Ascending aorta (tissue), 2 donors: ENCODE data around the gene CLCN7. TPM values are rescaled to one million over a fixed set of nuclear protein-coding genes. Genes with fewer than 3 reads are reported as not detected.

ENCODE experiments used
- DNase-seq, 2 donors: peaks; one replicate each; pipeline ENCODE4 v3.0.0-alpha.2; 2019; ENCODE audit warnings: low spot score in 2 of 2
- H3K27ac ChIP-seq, 2 donors: fragments of 200-600 bp; sonication (generic); one replicate each; pipeline ENCODE4 v1.5.1; 2016 to 2017; ENCODE audit warnings: mild to moderate bottlenecking in 1 of 2
- H3K27me3 ChIP-seq: fragments of 200-600 bp; sonication (generic); one replicate; pipeline ENCODE4 v1.5.1; 2017
- H3K36me3 ChIP-seq, 2 donors: fragments of 200-600 bp; sonication (generic); one replicate each; pipeline ENCODE4 v1.5.1; 2016
- H3K4me1 ChIP-seq, 2 donors: fragments of 200-600 bp; sonication (generic); one replicate each; pipeline ENCODE4 v1.5.1; 2016 to 2017; ENCODE audit warnings: mild to moderate bottlenecking in 1 of 2
- H3K4me3 ChIP-seq, 2 donors: fragments of 200-600 bp; sonication (generic); one replicate each; pipeline ENCODE4 v1.5.1; 2016 to 2017; ENCODE audit warnings: mild to moderate bottlenecking in 1 of 2
- H3K9me3 ChIP-seq, 2 donors: fragments of 200-600 bp; sonication (generic); one replicate each; pipeline ENCODE4 v1.5.1; 2016
- CTCF ChIP-seq, 3 experiments: fragments of 200-600 bp in 2 of 3; fragments of 450-650 bp in 1 of 3; sonication (generic) in 2 of 3; IDR thresholded peaks; one replicate each; pipeline ENCODE4 v1.5.1; 2016 to 2019; ENCODE audit warnings: antibody characterized with exemption in 3 of 3, mild to moderate bottlenecking in 1 of 3, moderate library complexity in 1 of 3
- intact Hi-C: fragments of 100-400 bp; cut with DNase I; formaldehyde crosslinking; loops from one replicate; pipeline ENCODE4 v1.15.1; 2023
- total RNA-seq: library from RNA; depleted of rRNA; stranded (reverse); fragments of >200 nt; gene quantifications from one replicate; pipeline ENCODE4 v1.1.0, GENCODE V29; 2016

The CLCN7 gene
- total RNA-seq, 1 donor from 2014 or later: 108 TPM

GRCh38 chr16:1398351-1398750 lies 76.5 kb downstream of the CLCN7 start:
- intact Hi-C loops: no loop called here
- no peaks in the 10 kb centered on the region for H3K9me3 ChIP-seq
- DNase-seq: no peak
- H3K4me3 ChIP-seq: no peak overlapping the region
- H3K4me1 ChIP-seq: no peaks in the 10 kb centered on the region
- peaks cover 74 to 77% of the 10 kb centered on the region in 2 donors for H3K36me3 ChIP-seq
- no peak overlapping the region for H3K27ac ChIP-seq
- no peak for TF ChIP-seq CTCF (IDR thresholded peaks at IDR 0.05)
- no peaks in the 10 kb centered on the region for H3K27me3 ChIP-seq

- Histone ChIP-seq H3K9me3 (no peaks in the 10 kb centered on the region), H3K27ac (no peak overlapping the region), H3K4me1 (no peaks in the 10 kb centered on the region), H3K27me3 (no peaks in the 10 kb centered on the region), H3K36me3 (peaks cover 74 to 79% of the 10 kb centered on the region in 2 donors), H3K4me3 (no peak overlapping the region)
- intact Hi-C loops: no loop called here
- DNase-seq: no peak
- no peak for TF ChIP-seq CTCF (IDR thresholded peaks at IDR 0.05)
Observed at GRCh38 chr16:1397779-1398178, 77.0 kb downstream of the CLCN7 start.

- intact Hi-C loops: no loop called here
- Histone ChIP-seq H3K27ac (no peak overlapping the region), H3K4me3 (no peak overlapping the region), H3K4me1 (no peaks in the 10 kb centered on the region), H3K27me3 (no peaks in the 10 kb centered on the region), H3K9me3 (no peaks in the 10 kb centered on the region), H3K36me3 (peaks cover 70 to 78% of the 10 kb centered on the region in 2 donors)
- no peak for TF ChIP-seq CTCF (IDR thresholded peaks at IDR 0.05)
- no peak for DNase-seq
Observed at GRCh38 chr16:1395444-1396031, 79.3 kb downstream of the CLCN7 start.

Other genes starting within 250 kb of the CLCN7 start
- gene TPSG1, start 249.8 kb downstream of the CLCN7 start, total RNA-seq: not detected
- gene TPSB2, start 244.8 kb downstream of the CLCN7 start, total RNA-seq: not detected
- 6.7 TPM for gene TPSAB1, start 234.3 kb downstream of the CLCN7 start, total RNA-seq
- 20.8 TPM for gene TPSD1, start 219.0 kb downstream of the CLCN7 start, total RNA-seq
- 141 TPM for gene UBE2I, start 165.4 kb downstream of the CLCN7 start, total RNA-seq
- gene BAIAP3, start 141.4 kb downstream of the CLCN7 start, total RNA-seq: 0.64 TPM
- 143 TPM for gene TSR3, start 123.2 kb downstream of the CLCN7 start, total RNA-seq
- 86.6 TPM for gene GNPTG, start 123.1 kb downstream of the CLCN7 start, total RNA-seq
- 144 TPM for gene UNKL, start 60.3 kb downstream of the CLCN7 start, total RNA-seq
- gene UQCC4, start 54.3 kb downstream of the CLCN7 start, total RNA-seq: 107 TPM
- not detected for gene PERCC1, start 44.0 kb downstream of the CLCN7 start, total RNA-seq
- not detected for gene CCDC154, start 30.5 kb downstream of the CLCN7 start, total RNA-seq
- not detected for gene PTX4, start 13.9 kb upstream of the CLCN7 start, total RNA-seq
- 110 TPM for gene TELO2, start 18.3 kb upstream of the CLCN7 start, total RNA-seq
- gene TMEM204, start 58.6 kb upstream of the CLCN7 start, total RNA-seq: 145 TPM
- gene IFT140, start 137.0 kb upstream of the CLCN7 start, total RNA-seq: 21.9 TPM
- 12.7 TPM for gene CRAMP1, start 137.3 kb upstream of the CLCN7 start, total RNA-seq
- 18.3 TPM for gene JPT2, start 203.3 kb upstream of the CLCN7 start, total RNA-seq
- gene MAPK8IP3, start 231.2 kb upstream of the CLCN7 start, total RNA-seq: 57.4 TPM